ENCODE results near the gene GLB1L2.

Gene GLB1L2

GRCh38 chr11:134289789-134290188 is 42.0 kb upstream of the GLB1L2 start:
- Histone ChIP-seq H3K4me3 (no peak overlapping the region), H3K27ac (no peak overlapping the region), H3K9ac (ENCODE audit: insufficient read length) (no peak overlapping the region), H3K36me3 (ENCODE audit: insufficient read depth, low read length) (no peaks in the 10 kb centered on the region), H3K9me3 (ENCODE audit: low read depth, low read length) (no peaks in the 10 kb centered on the region)
- no peak for DNase-seq (ENCODE audit: low read depth, low spot score)
- TF ChIP-seq FOXP2 (optimal IDR thresholded peaks at IDR 0.05; ENCODE audit: control extremely low read depth, extremely low read length, insufficient read depth) (no peak), EZH2 (IDR thresholded peaks at IDR 0.05) (no peak), POLR2AphosphoS5 (IDR thresholded peaks at IDR 0.05; ENCODE audit: borderline replicate concordance, low read depth, low read length) (no peak)

GRCh38 chr11:134290646-134291045 is 41.1 kb upstream of the GLB1L2 start:
- no peaks in the 10 kb centered on the region for H3K36me3 ChIP-seq (ENCODE audit: insufficient read depth, low read length)
- TF ChIP-seq EZH2 (IDR thresholded peaks at IDR 0.05) (no peak), FOXP2 (optimal IDR thresholded peaks at IDR 0.05; ENCODE audit: control extremely low read depth, extremely low read length, insufficient read depth) (no peak), POLR2AphosphoS5 (IDR thresholded peaks at IDR 0.05; ENCODE audit: borderline replicate concordance, low read depth, low read length) (no peak)
- no peak overlapping the region for H3K27ac ChIP-seq
- no peak overlapping the region for H3K4me3 ChIP-seq
- H3K9me3 ChIP-seq (ENCODE audit: low read depth, low read length) = no peaks in the 10 kb centered on the region
- no peak overlapping the region for H3K9ac ChIP-seq (ENCODE audit: insufficient read length)
- no peak for DNase-seq (ENCODE audit: low read depth, low spot score)

GRCh38 chr11:134291196-134291595 is 40.6 kb upstream of the GLB1L2 start:
- Histone ChIP-seq H3K9me3 (ENCODE audit: low read depth, low read length) (no peaks in the 10 kb centered on the region), H3K4me3 (no peak overlapping the region), H3K36me3 (ENCODE audit: insufficient read depth, low read length) (no peaks in the 10 kb centered on the region), H3K9ac (ENCODE audit: insufficient read length) (no peak overlapping the region), H3K27ac (no peak overlapping the region)
- no peak for DNase-seq (ENCODE audit: low read depth, low spot score)
- TF ChIP-seq EZH2 (IDR thresholded peaks at IDR 0.05) (no peak), FOXP2 (optimal IDR thresholded peaks at IDR 0.05; ENCODE audit: control extremely low read depth, extremely low read length, insufficient read depth) (no peak), POLR2AphosphoS5 (IDR thresholded peaks at IDR 0.05; ENCODE audit: borderline replicate concordance, low read depth, low read length) (no peak)

GRCh38 chr11:134292661-134293060 is 39.1 kb upstream of the GLB1L2 start:
- H3K9ac ChIP-seq (ENCODE audit: insufficient read length) = no peak overlapping the region
- H3K36me3 ChIP-seq (ENCODE audit: insufficient read depth, low read length) = no peaks in the 10 kb centered on the region
- H3K27ac ChIP-seq = no peak overlapping the region
- H3K9me3 ChIP-seq (ENCODE audit: low read depth, low read length) = no peaks in the 10 kb centered on the region
- DNase-seq (ENCODE audit: low read depth, low spot score) = no peak
- TF ChIP-seq POLR2AphosphoS5 (IDR thresholded peaks at IDR 0.05; ENCODE audit: borderline replicate concordance, low read depth, low read length) (no peak), EZH2 (IDR thresholded peaks at IDR 0.05) (no peak), FOXP2 (optimal IDR thresholded peaks at IDR 0.05; ENCODE audit: control extremely low read depth, extremely low read length, insufficient read depth) (no peak)
- no peak overlapping the region for H3K4me3 ChIP-seq

- H3K9ac ChIP-seq (ENCODE audit: insufficient read length) = no peak overlapping the region
- no peak overlapping the region for H3K4me3 ChIP-seq
- no peak overlapping the region for H3K27ac ChIP-seq
- TF ChIP-seq POLR2AphosphoS5 (IDR thresholded peaks at IDR 0.05; ENCODE audit: borderline replicate concordance, low read depth, low read length) (no peak), EZH2 (IDR thresholded peaks at IDR 0.05) (no peak), FOXP2 (optimal IDR thresholded peaks at IDR 0.05; ENCODE audit: control extremely low read depth, extremely low read length, insufficient read depth) (no peak)
- no peak for DNase-seq (ENCODE audit: low read depth, low spot score)
- no peaks in the 10 kb centered on the region for H3K9me3 ChIP-seq (ENCODE audit: low read depth, low read length)
- no peaks in the 10 kb centered on the region for H3K36me3 ChIP-seq (ENCODE audit: insufficient read depth, low read length)
These were observed 38.4 kb upstream of the GLB1L2 start for GRCh38 chr11:134293119-134294113.

- Histone ChIP-seq H3K36me3 (ENCODE audit: insufficient read depth, low read length) (no peaks in the 10 kb centered on the region), H3K27ac (no peak overlapping the region), H3K9ac (ENCODE audit: insufficient read length) (no peak overlapping the region), H3K9me3 (ENCODE audit: low read depth, low read length) (no peaks in the 10 kb centered on the region), H3K4me3 (no peak overlapping the region)
- TF ChIP-seq EZH2 (IDR thresholded peaks at IDR 0.05) (no peak), POLR2AphosphoS5 (IDR thresholded peaks at IDR 0.05; ENCODE audit: borderline replicate concordance, low read depth, low read length) (no peak), FOXP2 (optimal IDR thresholded peaks at IDR 0.05; ENCODE audit: control extremely low read depth, extremely low read length, insufficient read depth) (no peak)
- no peak for DNase-seq (ENCODE audit: low read depth, low spot score)
These were observed 37.1 kb upstream of the GLB1L2 start for GRCh38 chr11:134294664-134295063.

GRCh38 chr11:134312223-134312622 is 19.6 kb upstream of the GLB1L2 start:
- no peak for DNase-seq (ENCODE audit: low read depth, low spot score)
- TF ChIP-seq FOXP2 (optimal IDR thresholded peaks at IDR 0.05; ENCODE audit: control extremely low read depth, extremely low read length, insufficient read depth) = no peak
- TF ChIP-seq POLR2AphosphoS5 (IDR thresholded peaks at IDR 0.05; ENCODE audit: borderline replicate concordance, low read depth, low read length) = no peak
- TF ChIP-seq EZH2 (IDR thresholded peaks at IDR 0.05) = no peak
- H3K4me3 ChIP-seq = no peak overlapping the region
- no peaks in the 10 kb centered on the region for H3K9me3 ChIP-seq (ENCODE audit: low read depth, low read length)
- no peak overlapping the region for H3K27ac ChIP-seq
- no peak overlapping the region for H3K9ac ChIP-seq (ENCODE audit: insufficient read length)
- no peaks in the 10 kb centered on the region for H3K36me3 ChIP-seq (ENCODE audit: insufficient read depth, low read length)

GRCh38 chr11:134312807-134313206 is 19.0 kb upstream of the GLB1L2 start:
- Histone ChIP-seq H3K27ac (no peak overlapping the region), H3K4me3 (no peak overlapping the region), H3K9ac (ENCODE audit: insufficient read length) (no peak overlapping the region), H3K9me3 (ENCODE audit: low read depth, low read length) (no peaks in the 10 kb centered on the region), H3K36me3 (ENCODE audit: insufficient read depth, low read length) (no peaks in the 10 kb centered on the region)
- no peak for DNase-seq (ENCODE audit: low read depth, low spot score)
- no peak for TF ChIP-seq POLR2AphosphoS5 (IDR thresholded peaks at IDR 0.05; ENCODE audit: borderline replicate concordance, low read depth, low read length)
- no peak for TF ChIP-seq FOXP2 (optimal IDR thresholded peaks at IDR 0.05; ENCODE audit: control extremely low read depth, extremely low read length, insufficient read depth)
- no peak for TF ChIP-seq EZH2 (IDR thresholded peaks at IDR 0.05)

All from SK-N-MC (cell line).